GM12878 (cell line): ENCODE results near the gene UTF1.

ENCODE experiments used
- CTCF ChIP-seq, 3 experiments: IDR thresholded peaks in 2 of 3; conservative IDR thresholded peaks in 1 of 3; 2 replicates each; pipeline ENCODE4 v1.5.1; 2011; ENCODE audit warnings: low read depth in 3 of 3, low read length in 3 of 3, mild to moderate bottlenecking in 3 of 3, control low read depth in 2 of 3, moderate library complexity in 2 of 3, inconsistent platforms in 1 of 3, mixed read lengths in 1 of 3; ENCODE audit not compliant: control insufficient read depth in 2 of 3, insufficient read depth in 1 of 3; ENCODE audit errors: extremely low read depth in 1 of 3
- ZNF592 ChIP-seq: fragments of 450-650 bp; IDR thresholded peaks from 2 replicates; pipeline ENCODE4 v1.6.1; 2017; ENCODE audit warnings: mild to moderate bottlenecking, moderate library complexity

DNA sequence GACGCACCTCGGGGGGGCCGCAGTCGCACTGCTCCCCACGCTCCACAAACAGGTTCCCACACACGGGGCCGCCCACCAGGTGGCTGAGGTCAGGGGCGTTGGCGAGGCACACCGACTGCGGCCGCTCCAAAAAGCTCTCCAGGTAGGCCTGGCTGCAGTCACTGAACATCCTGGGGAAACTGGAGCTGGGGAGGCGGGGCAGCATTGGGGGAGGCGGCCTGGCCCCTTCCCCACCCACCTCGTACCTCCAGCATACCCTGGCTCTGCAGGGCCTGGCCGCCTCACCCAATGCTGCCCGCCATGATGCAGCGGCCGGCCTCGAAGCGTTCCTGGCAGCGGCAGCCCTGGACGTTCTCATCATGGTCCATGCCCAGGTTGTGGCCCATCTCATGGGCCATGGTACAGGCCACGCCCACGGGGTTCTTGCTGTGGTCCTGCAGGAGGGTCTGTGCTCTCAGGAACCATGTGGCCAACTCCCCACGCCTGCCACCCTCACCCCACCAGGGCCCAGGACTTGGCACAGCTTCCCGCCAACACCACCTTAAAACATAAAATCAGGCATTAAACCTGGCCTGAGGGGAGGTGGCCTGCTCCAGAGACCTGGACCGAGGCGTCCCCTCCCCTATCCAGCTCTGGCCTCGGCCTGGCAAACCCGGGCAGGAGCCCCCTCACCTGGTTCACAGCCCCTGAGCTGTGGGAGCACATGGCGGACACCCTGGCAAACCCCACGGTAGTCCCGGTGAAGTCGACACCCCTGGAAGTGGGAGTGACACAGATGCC lies 41.7 kb downstream of the UTF1 start:
- no peak for TF ChIP-seq ZNF592
- no peak for TF ChIP-seq CTCF (IDR thresholded peaks at IDR 0.05 in 2 of 3, conservative IDR thresholded peaks at IDR 0.05 in 1 of 3; ENCODE audit: control insufficient read depth in 2 of 3, extremely low read depth in 1 of 3, insufficient read depth in 1 of 3, low read depth in 3 of 3, low read length in 3 of 3)
